CD4-positive, alpha-beta T cell treated with Interleukin-10 for 1 hour (primary cell): ENCODE results near the gene ZNF774.
"Not testable (repeated sequence)": the region's sequence is repeated elsewhere in the genome, so short reads cannot be mapped to it uniquely, and the experiment has no call there.

ENCODE experiments used
- DNase-seq: peaks from one replicate; pipeline ENCODE4 v3.0.0-alpha.2; 2020

The ZNF774 gene

DNA sequence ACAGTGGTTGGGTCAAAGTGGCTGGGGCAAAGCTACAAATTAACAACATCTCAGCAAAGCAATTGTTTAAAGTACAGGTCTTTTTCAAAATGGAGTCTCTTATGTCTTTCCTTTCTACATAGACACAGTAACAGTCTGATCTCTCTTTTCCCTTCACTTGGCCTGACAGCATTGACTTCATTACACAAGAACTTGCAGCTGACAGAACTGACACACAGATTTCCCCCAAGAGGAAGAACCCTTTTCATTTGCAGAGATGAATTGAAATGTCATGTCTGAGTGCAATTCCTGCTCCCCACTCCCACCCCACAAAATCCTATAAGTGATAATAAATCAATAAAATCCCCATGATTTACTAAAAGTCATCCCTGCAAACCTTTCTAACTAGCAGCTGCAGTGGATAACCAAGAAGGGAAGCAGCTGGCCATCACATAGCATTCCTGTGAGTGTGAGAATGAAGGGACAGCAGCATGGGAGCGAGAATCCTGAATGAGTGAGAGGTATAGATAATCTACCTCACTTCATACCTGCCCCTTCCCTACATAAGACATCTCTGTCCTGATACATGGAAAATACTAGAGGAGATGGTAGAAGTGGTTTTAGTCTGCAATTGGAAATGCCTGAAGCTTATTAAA lies 4.5 kb upstream of the ZNF774 start:
- not testable (repeated sequence) for DNase-seq

DNA sequence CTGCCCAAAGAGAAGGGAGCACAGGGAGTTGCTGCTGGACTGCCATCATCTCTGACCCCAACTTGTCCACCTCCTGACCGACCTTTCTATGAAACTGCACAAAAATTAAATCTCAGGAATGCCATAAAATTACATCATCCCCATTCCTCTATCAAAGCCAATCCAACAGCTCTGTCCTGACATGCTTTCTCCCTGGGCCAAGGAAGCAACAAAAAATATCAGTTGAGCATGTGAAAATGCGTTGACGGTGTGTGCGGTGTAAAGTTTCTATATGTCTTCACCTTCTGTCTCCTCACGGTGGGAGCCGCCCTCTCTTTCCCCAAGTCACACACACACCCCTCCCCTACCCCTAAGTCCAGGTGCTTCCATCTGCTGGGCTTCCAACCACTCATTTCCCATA lies 3.6 kb upstream of the ZNF774 start:
- no peak for DNase-seq

DNA sequence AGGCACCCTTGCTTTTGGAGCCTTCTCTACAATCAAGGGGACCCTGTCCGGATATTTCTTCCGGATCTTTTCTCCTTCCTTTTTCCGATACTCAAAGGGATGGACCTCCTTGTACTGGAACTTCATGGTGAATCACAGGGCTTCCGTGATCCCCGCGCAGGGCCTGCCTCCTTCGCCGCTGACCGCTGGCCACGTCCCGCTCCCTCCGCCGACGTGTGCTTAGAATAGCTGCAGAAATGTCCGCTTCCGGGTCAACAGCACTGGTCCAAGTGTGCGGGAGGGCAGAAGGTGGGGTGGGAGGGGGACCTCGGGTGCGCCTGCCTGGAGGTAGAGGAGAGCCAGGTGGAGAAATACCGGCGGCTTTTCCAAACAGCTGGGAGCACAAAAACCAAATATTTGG lies 3.0 kb upstream of the ZNF774 start:
- no peak for DNase-seq

DNA sequence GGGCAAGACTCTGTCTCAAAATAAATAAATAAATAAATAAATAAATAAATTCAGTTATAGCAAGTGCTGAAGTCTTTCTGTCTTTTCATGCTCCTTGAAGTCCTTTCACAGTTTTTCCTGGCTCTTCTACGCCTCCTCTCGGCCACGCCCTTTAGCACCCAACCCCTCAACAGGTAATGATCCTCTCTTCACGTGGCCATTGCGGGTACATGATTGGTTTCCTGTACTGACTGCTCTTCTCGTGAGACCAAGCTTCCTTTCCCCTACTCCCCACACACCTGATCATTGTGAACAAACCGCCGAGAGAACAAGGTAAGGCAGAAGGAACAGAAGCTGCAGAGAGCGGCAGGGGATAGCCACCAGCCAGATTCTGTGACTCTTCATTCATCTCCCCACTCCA lies 2.3 kb upstream of the ZNF774 start:
- DNase-seq, result peak; percentile 22

DNA sequence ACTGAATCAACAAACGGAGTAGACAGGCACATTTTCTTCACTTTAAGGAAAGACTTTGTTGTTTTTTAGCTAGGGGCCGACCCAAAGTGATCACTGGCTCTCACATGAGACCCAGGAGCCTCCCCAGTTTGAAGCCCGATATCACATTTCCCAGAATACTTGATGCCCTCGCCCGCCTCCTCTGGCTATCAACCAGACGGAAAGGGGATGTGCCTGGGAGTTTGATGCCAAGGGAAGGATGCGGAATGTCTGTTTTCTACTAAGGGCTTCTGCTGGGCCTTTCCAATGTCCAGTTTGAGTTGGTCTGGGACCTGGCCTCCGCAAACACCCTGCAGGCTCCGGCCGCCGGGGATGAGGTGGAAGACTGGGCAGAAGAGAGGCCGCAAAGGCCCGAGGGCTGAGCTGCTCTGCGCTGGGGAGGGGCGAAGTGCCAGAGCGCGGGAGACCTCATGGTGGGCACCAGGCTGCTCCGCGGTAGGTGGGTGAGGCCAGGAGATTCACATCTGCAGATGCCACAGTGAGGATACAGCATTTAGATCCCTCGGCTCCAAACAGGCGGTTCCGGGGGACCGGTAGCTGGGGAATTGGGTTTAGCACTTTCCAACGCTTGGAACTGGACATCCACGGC lies 491 bp upstream of the ZNF774 start:
- no peak for DNase-seq

DNA sequence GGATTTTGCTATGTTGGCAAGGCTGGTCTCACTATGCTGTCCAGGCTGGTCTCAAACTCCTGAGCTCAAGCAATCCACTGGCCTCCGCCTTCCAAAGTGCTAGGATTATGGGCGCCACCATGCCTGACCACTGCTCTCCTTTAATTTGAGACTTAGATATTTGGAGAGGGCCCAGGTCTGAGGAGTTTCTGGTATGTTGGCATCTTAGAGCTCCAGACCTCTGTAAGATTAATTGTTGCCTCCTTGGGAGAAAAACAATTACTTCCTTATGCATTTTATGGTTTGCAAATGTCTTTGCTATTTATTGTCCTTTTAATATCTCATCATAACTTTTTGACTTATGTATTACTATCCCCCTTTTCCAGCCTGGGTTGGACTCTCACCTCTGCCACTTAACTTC lies 2.9 kb downstream of the ZNF774 start:
- DNase-seq, result no peak

DNA sequence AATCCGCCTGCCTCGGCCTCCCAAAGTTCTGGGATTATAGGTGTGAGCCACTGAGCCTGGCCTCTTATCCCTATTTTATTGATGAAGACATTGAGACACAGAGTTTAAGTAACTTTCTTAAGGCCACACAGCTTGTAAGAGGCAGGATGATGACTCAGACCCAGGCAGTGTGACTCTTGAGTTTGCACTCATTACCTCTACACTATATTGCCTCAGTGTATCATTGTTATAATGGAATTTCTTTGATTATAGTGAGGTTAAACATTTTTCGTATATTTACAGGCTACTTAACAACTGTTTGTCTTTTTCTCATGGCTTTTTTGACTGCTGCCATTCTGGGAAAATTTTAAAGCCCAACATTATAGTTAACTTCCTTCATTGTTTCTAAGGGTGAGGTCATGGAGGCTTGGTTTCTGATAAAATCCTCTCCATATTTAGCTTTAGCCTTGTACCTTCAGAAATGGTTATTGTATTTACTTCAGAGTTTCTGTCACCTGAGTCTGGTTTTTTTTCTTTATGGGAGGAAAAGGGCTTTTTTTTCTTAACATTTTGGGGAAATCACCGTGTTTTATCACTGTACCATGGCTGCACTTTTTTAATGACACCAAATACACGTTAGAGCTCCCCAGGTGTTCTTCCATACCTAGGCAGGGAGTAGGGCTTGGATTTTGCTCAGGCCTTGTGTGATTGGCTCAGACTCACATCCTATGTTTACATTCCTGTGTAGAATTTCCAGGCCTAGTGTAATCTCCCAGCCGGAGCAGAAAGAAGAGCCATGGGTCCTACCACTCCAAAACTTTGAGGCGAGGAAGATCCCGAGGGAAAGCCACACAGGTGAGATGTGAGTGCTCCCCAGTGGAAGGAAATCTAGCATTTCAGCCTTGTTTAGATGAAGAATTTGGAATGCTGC lies 6.3 kb downstream of the ZNF774 start:
- no peak for DNase-seq

DNA sequence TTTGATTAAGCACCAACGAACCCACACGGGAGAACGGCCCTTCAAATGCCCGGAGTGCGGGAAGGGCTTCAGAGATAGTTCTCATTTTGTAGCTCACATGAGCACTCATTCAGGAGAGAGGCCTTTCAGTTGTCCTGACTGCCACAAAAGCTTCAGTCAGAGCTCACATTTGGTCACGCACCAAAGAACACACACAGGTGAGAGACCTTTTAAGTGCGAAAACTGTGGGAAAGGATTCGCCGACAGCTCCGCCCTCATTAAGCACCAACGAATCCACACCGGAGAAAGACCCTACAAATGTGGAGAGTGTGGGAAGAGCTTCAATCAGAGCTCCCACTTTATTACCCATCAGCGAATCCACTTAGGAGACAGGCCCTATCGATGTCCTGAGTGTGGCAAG lies 8.7 kb downstream of the ZNF774 start:
- no peak for DNase-seq

DNA sequence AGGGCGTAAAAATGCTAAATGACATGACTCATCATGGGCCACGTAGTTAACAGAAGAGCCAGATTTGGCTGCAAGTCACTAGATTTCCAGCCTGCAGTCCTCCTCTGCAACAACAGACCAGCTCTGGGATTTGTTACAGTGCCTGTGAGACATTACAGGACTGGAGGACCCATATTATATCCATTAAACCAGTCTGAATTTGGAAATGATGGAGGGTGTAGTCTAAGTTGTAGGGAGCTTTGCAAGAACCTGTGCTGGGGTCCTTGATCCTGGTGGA lies 10.8 kb downstream of the ZNF774 start:
- DNase-seq, result no peak

DNA sequence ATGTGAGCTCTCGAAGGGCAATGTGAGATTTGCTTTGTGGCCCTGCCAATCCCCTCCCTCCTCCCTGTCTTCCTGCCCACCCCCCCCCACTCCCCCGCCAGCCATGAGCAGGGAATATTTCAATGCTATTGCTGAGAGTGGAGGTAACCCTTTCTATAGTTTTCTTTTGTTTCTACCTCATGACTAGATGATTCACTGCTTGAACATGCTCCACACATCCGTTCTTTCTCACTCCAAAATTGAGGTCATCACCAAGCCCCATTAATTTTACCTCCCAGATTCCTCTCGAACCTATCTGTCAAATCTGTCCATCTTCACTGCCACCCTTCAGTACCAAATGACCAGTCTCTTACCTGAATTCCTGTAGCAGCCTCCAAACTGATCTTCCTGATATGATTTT lies 12.2 kb downstream of the ZNF774 start:
- DNase-seq, result no peak

DNA sequence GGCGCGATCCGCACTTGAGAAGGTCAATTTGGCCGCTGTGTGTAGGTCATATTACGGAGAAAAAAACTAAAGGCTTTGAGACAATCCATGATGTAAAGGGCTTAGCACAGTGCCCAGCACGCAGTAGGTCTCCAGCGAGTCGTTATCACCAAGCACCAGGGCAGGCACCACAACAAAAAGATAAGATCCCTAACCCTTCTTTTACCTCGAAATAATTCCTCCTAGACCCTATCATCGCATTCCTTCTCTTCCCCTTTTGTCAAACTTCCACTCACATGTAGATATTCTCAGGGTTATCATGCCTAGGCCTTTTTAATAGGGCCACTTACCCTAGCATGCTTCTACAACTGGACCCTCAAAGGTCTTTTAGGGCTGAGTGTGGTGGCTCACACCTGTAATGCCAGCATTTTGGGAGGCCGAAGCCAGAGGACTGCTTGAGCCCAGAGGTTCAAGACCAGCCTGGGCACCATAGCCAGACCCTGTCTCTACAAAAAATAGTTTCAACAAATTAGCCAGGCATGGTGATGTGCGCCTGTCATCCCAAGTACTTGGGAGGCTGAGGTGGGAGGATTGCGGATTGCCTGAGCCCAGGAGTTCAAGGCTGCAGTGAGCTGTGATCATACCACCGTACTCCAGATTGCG lies 13.5 kb downstream of the ZNF774 start:
- no peak for DNase-seq

DNA sequence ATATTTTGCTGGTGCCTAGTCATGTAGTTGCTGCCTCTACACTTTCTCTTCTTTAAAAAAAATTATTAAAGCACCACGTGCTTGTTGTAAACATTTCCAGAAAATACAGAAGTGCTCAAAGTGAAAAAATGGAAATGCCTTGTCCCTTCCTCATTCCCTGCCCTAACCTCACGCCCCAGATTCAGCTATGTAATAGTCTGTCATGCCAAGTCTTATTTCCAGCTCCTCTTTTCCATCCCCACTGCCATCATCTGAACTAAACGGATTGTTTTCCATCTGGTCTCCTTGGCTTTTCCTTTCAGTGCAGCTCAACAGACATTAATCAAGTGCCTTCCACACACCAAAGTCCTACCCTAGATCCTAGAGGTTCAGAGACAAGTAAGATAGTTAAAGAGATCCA lies 15.5 kb downstream of the ZNF774 start:
- DNase-seq, result no peak

DNA sequence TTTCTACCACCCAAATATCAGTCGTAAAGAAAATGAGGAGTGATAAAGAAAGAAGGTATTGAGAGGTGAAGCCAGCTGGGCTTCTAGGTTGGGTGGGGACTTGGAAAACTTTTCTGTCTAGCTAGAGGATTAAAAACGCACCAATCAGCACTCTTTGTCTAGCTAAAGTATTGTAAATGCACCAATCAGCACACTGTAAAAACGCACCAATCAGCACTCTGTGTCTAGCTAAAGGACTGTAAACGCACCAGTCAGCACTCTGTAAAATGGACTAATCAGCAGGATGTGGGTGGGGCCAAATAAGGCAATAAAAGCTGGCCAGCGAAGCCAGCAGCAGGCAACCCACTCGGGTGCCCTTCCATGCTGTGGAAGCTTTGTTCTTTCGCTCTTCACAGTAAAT lies 23.0 kb downstream of the ZNF774 start:
- DNase-seq, result no peak

DNA sequence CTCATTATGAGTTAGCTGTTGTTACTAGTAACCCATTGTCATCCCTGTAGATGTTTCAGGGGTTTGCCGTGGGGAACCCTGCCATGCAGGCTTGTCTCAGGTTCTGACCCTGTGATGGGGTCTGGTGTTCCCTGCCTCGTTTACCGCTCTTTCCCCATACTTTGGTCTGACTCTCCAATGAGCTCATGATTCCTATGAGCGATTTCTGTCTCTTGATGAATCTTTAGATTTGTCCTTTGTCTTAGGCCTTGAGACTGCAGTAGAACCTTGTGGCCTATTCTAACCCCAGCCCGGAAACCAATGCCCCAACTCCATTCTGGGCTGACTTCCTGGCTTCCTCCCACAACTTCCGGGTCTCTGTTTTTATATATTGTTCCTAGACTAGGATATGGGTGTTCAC lies 24.7 kb downstream of the ZNF774 start:
- peak; percentile 82 for DNase-seq

DNA sequence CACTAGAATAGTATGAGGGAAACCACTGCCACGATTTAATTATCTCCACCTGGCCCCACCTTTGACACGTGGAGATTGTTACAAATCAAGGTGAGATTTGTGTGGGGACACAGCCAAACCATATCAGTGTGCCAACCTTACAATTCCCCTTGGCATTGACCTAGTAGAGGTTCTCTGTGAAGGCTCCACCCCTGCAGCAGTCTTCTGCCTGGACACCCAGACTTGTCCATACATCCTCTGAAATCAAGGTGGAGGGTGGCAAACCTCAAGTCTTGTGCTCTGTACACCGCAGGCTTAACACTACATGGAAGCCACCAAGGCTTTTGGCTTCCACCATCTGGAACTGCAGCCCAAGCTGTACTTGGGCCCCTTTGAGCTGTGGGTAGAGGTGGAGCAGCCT lies 27.2 kb downstream of the ZNF774 start:
- DNase-seq, result no peak

DNA sequence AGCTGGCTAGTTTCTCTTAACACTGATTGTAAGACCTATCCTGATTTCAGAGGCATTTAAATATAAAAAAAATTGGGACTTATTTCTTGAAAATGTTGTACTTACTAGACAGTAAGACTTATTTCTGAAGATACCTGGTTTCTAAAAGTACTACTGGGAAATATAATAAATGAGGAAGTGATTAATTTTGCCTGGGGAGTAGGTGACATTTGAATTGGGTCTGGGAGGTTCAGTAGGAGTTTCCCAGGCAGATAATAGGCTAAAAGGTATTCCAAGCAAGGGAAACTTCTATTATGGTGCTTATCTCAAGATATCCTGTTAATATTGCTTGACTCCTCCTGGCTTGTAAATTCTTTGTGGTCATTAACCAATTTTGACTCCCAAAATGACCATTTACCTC lies 29.4 kb downstream of the ZNF774 start:
- no peak for DNase-seq

DNA sequence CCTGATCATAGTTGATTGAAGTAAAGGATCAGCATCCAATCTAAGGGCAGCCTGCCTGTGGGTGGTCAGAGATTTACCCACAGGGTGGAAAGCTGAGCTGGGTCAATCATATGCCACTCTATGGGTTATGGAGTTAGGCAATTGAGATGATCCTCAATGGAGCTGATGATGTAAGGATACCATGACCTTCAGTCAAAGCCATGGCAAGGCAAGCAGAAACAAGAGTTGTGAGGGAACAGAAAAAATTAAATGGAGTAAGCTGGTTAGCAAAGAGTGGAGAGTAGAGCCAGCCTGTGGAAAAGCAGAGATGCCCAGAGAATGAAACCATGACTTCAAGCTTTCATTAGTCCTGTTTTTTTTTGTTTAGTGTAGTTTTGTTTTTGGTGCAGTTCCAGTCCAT lies 30.2 kb downstream of the ZNF774 start:
- no peak for DNase-seq

DNA sequence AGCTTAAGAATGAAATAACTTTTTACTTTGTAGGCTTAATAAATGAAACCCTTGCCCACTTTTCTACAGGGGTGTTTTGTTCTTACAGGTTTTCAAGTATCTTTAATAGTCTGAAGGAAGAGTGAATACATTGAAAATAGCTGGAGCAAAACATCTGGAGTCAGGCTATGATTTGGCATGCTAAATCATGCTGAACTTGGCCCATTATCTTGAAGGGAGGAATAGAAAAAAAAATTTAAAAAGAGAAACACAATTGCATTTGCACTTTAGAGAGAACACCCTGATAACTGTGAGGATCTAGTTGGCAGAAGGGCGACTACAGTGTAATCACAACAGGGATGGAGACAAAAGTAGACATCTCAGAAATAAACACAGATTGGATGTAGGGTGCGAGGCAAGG lies 34.1 kb downstream of the ZNF774 start:
- DNase-seq, result no peak

DNA sequence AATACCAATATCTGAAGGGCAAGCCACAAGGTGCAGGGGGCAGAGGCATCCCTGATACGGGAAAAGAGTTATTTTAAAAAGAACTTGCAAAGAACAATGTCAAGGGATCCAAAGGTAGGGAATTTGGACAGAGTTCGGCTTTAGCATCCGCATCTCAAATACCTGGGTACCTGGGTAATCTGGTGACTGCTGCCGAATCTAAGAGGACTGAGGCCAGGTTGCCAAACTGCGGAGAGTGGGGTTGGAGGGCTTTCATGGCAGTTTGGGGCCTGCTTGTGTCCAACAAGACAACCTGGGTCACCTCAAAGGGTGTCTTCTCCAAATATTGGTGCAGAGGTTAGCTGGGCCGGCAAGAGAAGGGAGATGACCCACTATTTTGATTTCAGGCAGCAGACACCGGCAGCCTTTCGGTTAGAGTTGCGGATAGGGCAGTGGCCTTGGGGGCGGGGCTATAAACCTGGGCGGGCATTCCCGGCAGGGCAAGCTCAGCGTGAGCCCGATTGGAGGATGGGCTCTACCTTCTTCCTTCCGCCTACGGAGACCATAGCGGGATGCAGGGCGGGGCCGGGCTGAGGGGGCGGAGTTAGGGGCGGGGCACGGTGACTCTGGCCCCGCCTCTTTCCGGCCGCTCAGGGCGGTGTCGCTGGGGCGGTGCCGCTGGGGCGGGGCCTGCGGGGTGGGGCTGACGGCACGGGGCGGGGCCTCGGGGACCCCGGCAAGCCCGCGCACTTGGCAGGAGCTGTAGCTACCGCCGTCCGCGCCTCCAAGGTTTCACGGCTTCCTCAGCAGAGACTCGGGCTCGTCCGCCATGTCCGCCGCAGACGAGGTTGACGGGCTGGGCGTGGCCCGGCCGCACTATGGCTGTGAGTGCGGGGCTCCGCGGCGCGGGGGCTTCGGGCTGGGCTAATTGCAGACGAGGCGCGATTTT lies 35.7 kb downstream of the ZNF774 start, which contains the start of gene IQGAP1:
Gene IQGAP1, plus strand, starts transcription at position 709 of the 928 bp plus-strand sequence. Its CDS starts 100 bp downstream, at position 809.
- peak; percentile 99 for DNase-seq

DNA sequence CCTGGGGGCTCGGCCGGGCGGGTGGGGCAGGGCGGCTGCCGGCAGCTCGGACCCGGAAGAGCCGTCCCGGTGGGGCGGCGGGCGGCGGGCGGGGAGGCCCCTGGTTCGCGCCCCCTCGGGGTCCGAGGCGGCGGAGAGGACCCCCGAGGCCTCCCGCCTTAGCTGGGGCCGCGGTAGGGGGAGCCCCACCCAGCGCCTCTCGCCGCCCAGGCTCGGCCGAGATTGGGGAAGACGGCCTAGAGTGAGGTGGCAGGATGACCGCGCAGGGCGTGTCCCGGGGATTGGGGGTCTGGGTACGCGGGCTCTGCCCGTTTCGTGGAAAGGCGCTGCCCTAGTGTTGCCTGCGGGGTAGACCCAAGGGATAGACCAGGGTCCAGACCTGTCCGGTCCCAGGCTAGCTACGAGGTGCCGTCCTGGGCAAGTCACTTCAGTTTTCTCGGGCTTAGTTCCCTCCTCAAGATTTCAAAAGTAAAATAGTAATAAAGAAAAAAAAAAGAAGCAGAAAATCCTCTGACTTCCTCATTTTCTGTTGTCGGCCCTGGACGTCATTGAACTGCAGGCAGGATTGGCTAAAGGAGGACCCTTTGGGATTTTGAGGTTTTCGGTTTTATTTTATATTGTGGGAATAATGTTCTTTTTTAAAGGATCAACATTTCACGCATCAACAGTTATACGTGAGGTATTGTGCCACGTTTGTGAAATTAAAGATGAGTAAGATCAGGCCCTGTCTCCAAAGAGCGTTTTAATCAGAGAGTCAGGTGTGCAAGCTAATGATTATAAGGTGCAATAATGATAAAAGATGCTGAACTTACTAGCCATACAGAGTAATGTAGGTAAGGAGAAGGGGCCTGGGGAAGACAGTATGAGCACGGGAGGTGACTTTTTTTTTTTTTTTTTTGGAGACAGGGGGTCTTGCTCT lies 36.6 kb downstream of the ZNF774 start:
- DNase-seq, result peak; percentile 66

DNA sequence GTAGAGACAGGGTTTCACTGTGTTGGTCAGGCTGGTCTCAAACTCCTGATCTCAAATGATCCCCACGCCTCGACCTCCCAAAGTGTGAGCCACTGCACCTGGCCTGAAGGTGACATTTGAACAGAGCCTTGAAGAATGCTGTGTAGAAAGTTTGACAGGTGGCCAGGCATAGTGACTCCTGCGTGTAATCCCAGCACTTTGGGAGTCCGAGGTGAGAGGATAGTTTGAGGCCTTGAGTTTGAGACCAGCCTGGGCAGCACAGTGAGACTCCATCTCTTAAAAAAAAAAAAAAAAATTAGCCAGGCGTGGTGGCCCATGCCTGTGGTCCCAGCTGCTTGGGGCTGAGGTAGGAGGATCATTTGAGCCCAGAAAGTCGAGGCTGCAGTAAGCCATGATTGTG lies 37.4 kb downstream of the ZNF774 start:
- no peak for DNase-seq
